ENCODE data around the gene SLC2A5.

SLC2A5 gene

DNA sequence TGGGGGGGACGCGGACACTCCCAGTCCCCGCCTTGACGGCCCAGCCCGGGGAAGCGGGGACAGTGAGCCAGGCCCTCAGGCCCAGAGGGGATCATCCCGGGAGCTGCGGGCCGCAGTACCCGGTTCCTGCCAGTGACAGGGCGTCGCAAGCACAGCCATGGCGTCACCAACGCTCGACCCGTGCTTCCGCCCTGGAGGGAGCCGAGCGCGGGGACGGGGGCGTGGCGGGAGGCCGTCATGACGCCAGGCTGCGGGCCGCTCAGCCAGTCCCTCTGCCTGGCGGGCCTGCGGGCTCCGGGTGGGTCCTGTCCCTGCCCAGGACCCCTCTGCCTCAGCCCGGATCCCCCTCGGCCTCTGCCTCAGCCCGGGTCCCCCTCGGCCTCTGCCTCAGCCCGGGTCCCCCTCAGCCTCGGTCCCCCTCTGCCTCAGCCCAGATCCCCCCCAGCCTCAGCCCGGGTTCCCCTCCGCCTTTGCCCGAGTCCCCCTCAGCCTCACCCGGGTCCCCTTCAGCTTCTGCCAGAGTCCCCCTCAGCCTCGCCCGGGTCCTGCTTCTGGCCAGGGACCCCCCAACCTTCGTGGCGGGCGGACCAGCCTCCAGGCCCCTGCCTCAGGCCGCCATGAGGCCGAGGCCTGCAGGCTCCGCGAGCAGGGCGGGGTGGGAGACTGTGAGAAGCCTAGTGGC is 2.3 kb upstream of the SLC2A5 start:
- TF ChIP-seq TCF12 (IDR thresholded peaks at IDR 0.05; ENCODE audit: low read depth) (no peak), YY1 (IDR thresholded peaks at IDR 0.05; ENCODE audit: low read depth) (no peak), NFIC (IDR thresholded peaks at IDR 0.05) (no peak), FOXM1 (IDR thresholded peaks at IDR 0.05; ENCODE audit: borderline replicate concordance, low read depth) (no peak), CEBPB (IDR thresholded peaks at IDR 0.05) (no peak), ZBTB7A (IDR thresholded peaks at IDR 0.05; ENCODE audit: low read depth) (no peak), CREB1 (IDR thresholded peaks at IDR 0.05; ENCODE audit: low read depth) (no peak), TAF1 (IDR thresholded peaks at IDR 0.05; ENCODE audit: low read depth) (no peak), RAD21 (IDR thresholded peaks at IDR 0.05; ENCODE audit: low read depth) (no peak), EP300 (IDR thresholded peaks at IDR 0.05; ENCODE audit: borderline replicate concordance) (no peak), TEAD4 (IDR thresholded peaks at IDR 0.05) (no peak)
- TF ChIP-seq, protein P1, sequence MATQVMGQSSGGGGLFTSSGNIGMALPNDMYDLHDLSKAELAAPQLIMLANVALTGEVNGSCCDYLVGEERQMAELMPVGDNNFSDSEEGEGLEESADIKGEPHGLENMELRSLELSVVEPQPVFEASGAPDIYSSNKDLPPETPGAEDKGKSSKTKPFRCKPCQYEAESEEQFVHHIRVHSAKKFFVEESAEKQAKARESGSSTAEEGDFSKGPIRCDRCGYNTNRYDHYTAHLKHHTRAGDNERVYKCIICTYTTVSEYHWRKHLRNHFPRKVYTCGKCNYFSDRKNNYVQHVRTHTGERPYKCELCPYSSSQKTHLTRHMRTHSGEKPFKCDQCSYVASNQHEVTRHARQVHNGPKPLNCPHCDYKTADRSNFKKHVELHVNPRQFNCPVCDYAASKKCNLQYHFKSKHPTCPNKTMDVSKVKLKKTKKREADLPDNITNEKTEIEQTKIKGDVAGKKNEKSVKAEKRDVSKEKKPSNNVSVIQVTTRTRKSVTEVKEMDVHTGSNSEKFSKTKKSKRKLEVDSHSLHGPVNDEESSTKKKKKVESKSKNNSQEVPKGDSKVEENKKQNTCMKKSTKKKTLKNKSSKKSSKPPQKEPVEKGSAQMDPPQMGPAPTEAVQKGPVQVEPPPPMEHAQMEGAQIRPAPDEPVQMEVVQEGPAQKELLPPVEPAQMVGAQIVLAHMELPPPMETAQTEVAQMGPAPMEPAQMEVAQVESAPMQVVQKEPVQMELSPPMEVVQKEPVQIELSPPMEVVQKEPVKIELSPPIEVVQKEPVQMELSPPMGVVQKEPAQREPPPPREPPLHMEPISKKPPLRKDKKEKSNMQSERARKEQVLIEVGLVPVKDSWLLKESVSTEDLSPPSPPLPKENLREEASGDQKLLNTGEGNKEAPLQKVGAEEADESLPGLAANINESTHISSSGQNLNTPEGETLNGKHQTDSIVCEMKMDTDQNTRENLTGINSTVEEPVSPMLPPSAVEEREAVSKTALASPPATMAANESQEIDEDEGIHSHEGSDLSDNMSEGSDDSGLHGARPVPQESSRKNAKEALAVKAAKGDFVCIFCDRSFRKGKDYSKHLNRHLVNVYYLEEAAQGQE (IDR thresholded peaks at IDR 0.05; ENCODE audit: low read depth) = no peak
- TF ChIP-seq, protein P2, sequence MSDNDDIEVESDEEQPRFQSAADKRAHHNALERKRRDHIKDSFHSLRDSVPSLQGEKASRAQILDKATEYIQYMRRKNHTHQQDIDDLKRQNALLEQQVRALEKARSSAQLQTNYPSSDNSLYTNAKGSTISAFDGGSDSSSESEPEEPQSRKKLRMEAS (IDR thresholded peaks at IDR 0.05) = no peak

DNA sequence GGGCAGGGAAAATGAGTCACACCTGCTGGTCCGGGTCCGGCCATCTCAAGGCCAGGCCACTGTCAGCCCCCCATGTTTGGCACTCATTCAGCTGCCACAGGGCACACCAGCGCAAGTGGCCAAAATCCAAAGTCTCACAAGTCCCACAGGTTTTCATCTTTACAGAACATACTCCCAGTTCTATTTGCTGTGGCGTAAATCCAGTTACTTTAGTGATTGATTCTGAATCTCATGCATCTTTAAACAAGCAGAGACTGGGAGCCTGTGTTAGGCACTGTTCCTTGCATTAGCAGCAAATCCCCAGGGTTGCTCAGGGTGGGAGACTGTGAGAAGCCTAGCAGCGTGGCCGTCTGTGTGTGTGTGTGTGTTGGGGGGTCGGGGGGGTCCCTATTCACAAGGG is 1.1 kb upstream of the SLC2A5 start:
- TF ChIP-seq EGR1 (IDR thresholded peaks at IDR 0.05) (no peak), FOXM1 (IDR thresholded peaks at IDR 0.05; ENCODE audit: borderline replicate concordance, low read depth) (no peak), TAF1 (IDR thresholded peaks at IDR 0.05; ENCODE audit: low read depth) (no peak), TEAD4 (IDR thresholded peaks at IDR 0.05) (no peak), NFIC (IDR thresholded peaks at IDR 0.05) (no peak), CREB1 (IDR thresholded peaks at IDR 0.05; ENCODE audit: low read depth) (no peak), TCF12 (IDR thresholded peaks at IDR 0.05; ENCODE audit: low read depth) (no peak)
- TF ChIP-seq, protein P3, sequence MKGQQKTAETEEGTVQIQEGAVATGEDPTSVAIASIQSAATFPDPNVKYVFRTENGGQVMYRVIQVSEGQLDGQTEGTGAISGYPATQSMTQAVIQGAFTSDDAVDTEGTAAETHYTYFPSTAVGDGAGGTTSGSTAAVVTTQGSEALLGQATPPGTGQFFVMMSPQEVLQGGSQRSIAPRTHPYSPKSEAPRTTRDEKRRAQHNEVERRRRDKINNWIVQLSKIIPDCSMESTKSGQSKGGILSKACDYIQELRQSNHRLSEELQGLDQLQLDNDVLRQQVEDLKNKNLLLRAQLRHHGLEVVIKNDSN (IDR thresholded peaks at IDR 0.05) = no peak

DNA sequence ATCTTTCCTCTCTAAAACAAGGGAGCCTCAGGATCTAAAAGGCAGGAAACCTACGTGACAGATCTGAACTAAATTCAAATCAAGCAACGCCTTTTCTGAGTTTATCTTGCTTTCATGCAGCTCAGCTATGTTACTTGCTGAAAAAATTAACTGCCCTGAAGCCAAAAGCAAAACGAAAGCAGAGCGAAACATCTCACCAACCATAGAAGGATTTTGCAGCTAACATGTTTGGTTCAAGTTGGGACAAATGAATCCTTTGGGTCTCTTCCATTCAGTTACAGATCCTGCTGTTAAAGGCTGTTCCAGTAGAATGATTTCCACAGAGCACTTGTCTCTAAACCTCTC is 482 bp downstream of the SLC2A5 start:
- TF ChIP-seq TAF1 (IDR thresholded peaks at IDR 0.05; ENCODE audit: low read depth) = no peak

DNA sequence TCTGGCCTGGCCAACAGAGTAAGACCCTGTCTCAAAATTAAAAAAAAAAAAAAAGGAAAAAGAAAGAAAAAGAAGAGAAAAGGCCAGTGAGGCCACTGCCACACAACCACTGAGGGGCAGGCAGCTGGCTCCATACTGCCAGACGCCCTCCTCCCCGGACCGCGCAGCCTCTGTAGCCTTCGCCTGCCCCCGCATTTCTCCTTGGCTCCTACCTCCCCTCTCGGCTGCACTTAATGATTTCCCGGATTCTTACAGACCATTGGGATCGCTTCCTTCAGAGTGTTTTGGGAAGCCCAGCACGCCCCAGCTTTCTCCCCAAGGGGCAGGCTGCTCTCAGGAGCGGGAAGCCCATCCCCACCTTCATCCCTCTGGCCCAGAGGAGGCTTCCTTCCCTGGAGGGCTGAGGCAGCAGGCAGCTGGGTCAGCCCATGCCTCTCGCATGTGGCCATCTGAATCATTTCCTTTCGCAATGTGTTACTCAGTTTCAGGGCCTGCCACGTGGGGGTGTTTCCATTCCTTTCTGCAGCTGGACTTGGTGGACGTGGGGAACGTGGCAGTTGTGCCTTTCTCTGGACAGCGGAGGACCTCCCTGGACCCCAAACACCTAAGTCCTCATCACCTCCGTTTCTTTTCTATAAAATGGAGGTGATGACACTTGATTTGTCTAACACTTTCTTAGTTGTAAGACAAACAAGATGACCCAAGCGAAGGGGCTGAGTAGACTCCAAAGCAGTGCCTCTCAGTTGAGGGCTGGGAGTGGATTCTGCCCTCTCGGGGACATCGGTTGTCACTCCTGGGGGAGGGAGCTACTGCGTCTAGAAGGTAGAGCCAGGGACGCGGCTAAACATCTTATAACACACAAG is 2.3 kb downstream of the SLC2A5 start:
- TF ChIP-seq NFIC (IDR thresholded peaks at IDR 0.05) (no peak), TAF1 (IDR thresholded peaks at IDR 0.05; ENCODE audit: low read depth) (no peak), ZBTB7A (IDR thresholded peaks at IDR 0.05; ENCODE audit: low read depth) (no peak)
- TF ChIP-seq, protein P1 (IDR thresholded peaks at IDR 0.05; ENCODE audit: low read depth) = no peak
- TF ChIP-seq, protein P3 (IDR thresholded peaks at IDR 0.05) = no peak

DNA sequence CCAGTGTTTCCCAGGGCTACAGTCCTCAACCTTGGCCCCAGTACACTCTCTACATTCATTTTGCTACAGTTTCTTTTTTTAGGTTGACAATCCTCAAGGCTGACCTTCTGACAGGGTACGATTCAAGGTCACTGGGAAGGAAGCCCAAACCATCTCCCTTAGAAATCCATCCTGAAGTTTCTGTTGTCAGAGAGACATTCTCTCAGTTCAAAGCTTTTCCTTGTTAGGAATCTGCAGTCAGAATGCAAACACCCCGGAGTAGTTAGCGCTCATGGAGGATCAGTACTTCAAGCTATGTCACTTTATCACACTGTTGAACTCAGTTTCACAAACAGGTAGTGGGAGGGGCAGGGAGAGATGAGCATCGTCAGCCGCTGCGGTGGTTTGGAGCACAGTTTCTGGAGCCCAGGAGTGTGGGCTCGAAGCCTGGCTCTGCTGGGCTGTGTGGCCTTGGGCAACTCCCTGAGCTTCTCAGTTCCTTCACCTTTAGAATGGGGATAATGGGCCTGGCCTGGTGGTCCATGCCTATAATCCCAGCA is 4.2 kb downstream of the SLC2A5 start:
- TF ChIP-seq YY1 (IDR thresholded peaks at IDR 0.05; ENCODE audit: low read depth) = no peak
- TF ChIP-seq, protein P3 (IDR thresholded peaks at IDR 0.05) = no peak
- no peak for TF ChIP-seq TEAD4 (IDR thresholded peaks at IDR 0.05)
- no peak for TF ChIP-seq NFIC (IDR thresholded peaks at IDR 0.05)
- TF ChIP-seq, protein P2 (IDR thresholded peaks at IDR 0.05) = no peak
- TF ChIP-seq TCF12 (IDR thresholded peaks at IDR 0.05; ENCODE audit: low read depth) = no peak
- no peak for TF ChIP-seq RAD21 (IDR thresholded peaks at IDR 0.05; ENCODE audit: low read depth)
- no peak for TF ChIP-seq EP300 (IDR thresholded peaks at IDR 0.05; ENCODE audit: borderline replicate concordance)
- no peak for TF ChIP-seq EGR1 (IDR thresholded peaks at IDR 0.05)
- TF ChIP-seq TAF1 (IDR thresholded peaks at IDR 0.05; ENCODE audit: low read depth) = no peak
- TF ChIP-seq, protein P1 (IDR thresholded peaks at IDR 0.05; ENCODE audit: low read depth) = no peak
- TF ChIP-seq ZBTB7A (IDR thresholded peaks at IDR 0.05; ENCODE audit: low read depth) = no peak
- TF ChIP-seq CREB1 (IDR thresholded peaks at IDR 0.05; ENCODE audit: low read depth) = no peak
- TF ChIP-seq CEBPB (IDR thresholded peaks at IDR 0.05) = no peak

Measured in Ishikawa (cell line).